ENCODE data around the gene NBR1.
A peak's percentile ranks its signal among the peaks of the same experiment; 100 is the strongest.
"Not testable (repeated sequence)": the region's sequence is repeated elsewhere in the genome, so short reads cannot be mapped to it uniquely, and the experiment has no call there.

The NBR1 gene

DNA sequence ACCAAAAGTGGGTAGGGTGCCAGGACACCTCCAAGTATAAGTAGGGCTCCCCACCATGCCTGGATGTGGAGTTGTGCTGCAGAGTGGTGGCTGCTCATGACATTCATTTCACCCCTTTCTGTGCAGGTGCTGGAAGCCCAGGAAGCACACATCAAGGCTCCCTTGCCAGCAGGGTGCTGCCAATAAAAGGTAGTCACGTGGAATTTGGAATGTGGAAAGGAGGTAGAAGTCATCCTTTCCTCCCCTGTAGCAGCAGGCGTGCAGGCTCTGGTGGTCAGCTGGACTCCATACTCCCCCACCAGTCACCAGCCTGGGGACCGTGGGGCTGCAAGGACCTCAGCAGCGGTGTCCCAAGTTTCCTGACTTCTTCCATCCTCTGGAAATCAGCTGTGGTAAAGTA, 32.5 kb upstream of the NBR1 start:
- not testable (repeated sequence) for H3K9me3 ChIP-seq (ENCODE audit: low read length); H2AFZ ChIP-seq (ENCODE audit: low read depth, low read length); H3K4me1 ChIP-seq (ENCODE audit: insufficient read depth, low read length); H3K4me3 ChIP-seq (ENCODE audit: low read length); H3K27me3 ChIP-seq (ENCODE audit: insufficient read depth, low read length)
- peaks cover 26% of the 10 kb centered on the region for H3K36me3 ChIP-seq (ENCODE audit: insufficient read depth, low read length)

DNA sequence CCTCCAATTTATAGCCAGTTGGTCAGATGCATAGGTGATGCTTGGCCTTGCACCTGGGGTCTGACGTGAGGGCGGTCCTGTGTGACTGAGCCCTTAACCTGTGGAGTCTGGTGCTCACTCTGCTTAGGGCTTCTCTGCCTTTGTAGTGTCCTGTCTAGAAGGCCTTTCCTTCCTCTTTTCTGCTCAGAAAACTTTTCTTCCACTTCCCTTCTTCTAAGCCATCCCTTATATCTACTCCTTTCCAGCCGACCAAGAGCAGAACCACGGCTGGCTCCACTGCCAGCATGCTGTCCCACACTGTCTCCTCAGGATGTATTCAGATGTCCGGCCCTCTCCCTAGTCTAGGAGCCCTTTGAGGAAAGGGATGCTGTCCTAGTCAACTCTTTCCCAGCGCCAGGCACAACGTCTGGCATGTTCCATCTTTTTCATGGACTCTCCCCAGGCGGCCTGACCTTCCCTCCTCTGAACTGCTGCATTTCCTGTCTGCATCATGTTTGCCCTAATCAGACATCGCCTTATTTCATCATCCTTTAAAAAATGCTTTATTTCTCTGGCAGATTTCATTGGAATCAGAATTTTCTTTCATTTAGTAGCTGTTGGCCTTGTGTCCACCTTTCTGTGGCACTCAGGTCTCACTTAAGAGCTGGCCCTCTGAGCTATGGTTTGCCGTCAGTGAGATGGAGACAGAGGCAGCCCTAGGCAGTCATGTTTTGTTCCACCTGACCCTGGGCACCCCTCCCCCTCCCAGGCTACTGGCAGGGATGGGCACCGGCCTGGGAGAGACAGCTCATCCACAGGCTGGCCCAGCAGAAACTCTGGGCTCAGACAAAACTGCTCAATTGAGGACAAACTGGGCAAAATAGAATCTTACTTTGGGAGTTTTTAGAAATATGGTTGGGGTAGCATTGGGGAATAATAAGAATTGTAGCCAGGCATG, 30.4 kb upstream of the NBR1 start:
- Histone ChIP-seq H3K4me1 (ENCODE audit: insufficient read depth, low read length) (no peaks in the 10 kb centered on the region), H3K27me3 (ENCODE audit: insufficient read depth, low read length) (no peaks in the 10 kb centered on the region), H3K4me3 (ENCODE audit: low read length) (no peak overlapping the region), H3K9me3 (ENCODE audit: low read length) (no peaks in the 10 kb centered on the region), H2AFZ (ENCODE audit: low read depth, low read length) (no peak overlapping the region), H3K36me3 (ENCODE audit: insufficient read depth, low read length) (peaks cover 19% of the 10 kb centered on the region)

DNA sequence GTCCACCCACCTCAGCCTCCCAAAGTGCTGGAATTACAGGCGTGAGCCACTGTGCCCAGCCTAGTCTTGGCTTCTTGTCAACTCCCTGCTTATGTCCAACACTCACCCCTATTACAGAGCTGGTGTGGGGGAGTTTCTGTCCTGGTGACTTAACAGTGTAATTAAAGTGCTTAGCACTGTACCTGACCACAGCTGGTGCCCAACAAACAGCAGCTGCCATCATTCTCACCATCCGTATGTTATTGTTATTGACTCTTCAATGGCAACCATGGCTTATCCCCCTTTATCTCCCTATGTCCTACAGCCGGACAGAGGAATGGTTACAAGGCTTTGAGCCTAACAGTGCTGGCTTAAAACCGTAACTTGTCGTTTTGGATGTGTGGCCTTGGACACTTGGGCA, 28.9 kb upstream of the NBR1 start:
- Histone ChIP-seq H3K9me3 (ENCODE audit: low read length) (no peaks in the 10 kb centered on the region), H3K4me3 (ENCODE audit: low read length) (no peak overlapping the region), H3K27me3 (ENCODE audit: insufficient read depth, low read length) (no peaks in the 10 kb centered on the region), H2AFZ (ENCODE audit: low read depth, low read length) (no peak overlapping the region), H3K4me1 (ENCODE audit: insufficient read depth, low read length) (no peaks in the 10 kb centered on the region), H3K36me3 (ENCODE audit: insufficient read depth, low read length) (peaks cover 19% of the 10 kb centered on the region)

DNA sequence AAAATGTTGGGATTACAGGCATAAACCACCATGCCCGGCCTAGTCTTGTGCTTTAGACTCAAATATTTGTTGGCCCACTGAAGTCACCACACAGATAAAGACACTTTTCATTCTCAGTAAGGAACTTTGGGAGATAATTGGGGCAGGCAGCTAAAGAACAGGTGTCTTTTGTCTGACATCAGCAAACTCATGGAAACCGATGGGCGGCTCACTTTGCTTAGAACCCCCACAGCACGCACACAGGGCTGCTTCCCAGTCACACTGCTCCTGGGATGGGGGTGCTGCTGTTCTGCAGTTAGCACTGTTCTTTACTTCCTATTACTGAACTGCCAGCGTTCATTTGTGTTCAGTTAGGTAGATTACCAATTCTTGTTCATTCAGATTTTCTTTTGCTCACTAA, 27.8 kb upstream of the NBR1 start:
- Histone ChIP-seq H3K27me3 (ENCODE audit: insufficient read depth, low read length) (no peaks in the 10 kb centered on the region), H2AFZ (ENCODE audit: low read depth, low read length) (no peak overlapping the region), H3K9me3 (ENCODE audit: low read length) (no peaks in the 10 kb centered on the region), H3K4me3 (ENCODE audit: low read length) (no peak overlapping the region), H3K36me3 (ENCODE audit: insufficient read depth, low read length) (peaks cover 19% of the 10 kb centered on the region), H3K4me1 (ENCODE audit: insufficient read depth, low read length) (no peaks in the 10 kb centered on the region)

DNA sequence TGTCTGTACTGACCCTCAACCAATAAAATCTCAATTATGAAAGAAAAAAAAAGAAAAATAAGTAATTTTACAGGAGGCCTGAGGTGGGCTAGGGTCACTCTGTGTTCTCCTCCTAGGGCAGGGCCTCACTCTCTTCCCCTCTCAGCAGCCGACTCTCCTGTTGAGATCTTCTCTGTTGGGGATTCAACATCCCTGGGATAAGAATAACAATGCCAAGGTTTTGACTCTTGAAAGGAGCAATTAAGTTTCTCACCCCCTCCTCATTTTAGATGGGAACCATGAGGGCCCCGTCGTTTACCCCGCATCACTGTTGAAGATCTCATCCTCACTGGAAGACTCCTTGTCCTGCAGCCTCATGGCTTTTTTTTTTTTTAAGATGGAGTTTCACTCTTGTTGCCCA, 24.4 kb upstream of the NBR1 start:
- Histone ChIP-seq H3K4me3 (ENCODE audit: low read length) (no peak overlapping the region), H2AFZ (ENCODE audit: low read depth, low read length) (no peak overlapping the region), H3K9me3 (ENCODE audit: low read length) (no peaks in the 10 kb centered on the region)

DNA sequence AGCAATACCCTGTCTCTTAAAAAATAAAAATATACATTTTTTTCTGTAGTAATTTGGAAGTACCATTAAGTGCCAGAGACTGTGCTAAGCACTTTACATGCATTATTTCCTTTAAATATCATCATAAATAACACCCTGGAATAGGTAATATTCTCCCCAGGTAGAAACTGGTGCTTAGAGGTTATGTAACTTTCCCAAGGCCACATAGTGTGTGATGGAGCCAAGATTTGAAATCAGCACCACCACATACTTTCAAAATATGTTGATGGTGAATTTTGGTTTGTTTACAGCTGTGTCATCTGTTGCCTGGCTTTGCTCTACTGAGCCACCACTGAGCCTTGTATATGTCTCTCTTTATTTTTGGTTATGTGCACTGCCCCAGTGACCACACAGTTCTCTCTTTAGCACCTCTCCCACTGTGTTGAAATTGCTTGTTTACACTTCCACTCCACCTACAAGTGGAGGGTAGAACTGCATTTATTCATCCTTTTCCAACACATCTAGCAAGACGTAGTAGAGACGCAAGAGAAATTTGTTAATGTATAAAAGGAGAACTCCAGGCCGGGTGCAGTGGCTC, 19.0 kb upstream of the NBR1 start:
- no peaks in the 10 kb centered on the region for H3K4me1 ChIP-seq (ENCODE audit: insufficient read depth, low read length)
- no peak overlapping the region for H3K4me3 ChIP-seq (ENCODE audit: low read length)
- no peaks in the 10 kb centered on the region for H3K27me3 ChIP-seq (ENCODE audit: insufficient read depth, low read length)
- H3K9me3 ChIP-seq (ENCODE audit: low read length) = no peaks in the 10 kb centered on the region
- no peak overlapping the region for H2AFZ ChIP-seq (ENCODE audit: low read depth, low read length)
- H3K36me3 ChIP-seq (ENCODE audit: insufficient read depth, low read length) = peaks cover 2% of the 10 kb centered on the region

More for the DNA sequence above, 24.4 kb upstream of the NBR1 start:
- peaks cover 16% of the 10 kb centered on the region for H3K36me3 ChIP-seq (ENCODE audit: insufficient read depth, low read length)
- no peaks in the 10 kb centered on the region for H3K27me3 ChIP-seq (ENCODE audit: insufficient read depth, low read length)
- H3K4me1 ChIP-seq (ENCODE audit: insufficient read depth, low read length) = no peaks in the 10 kb centered on the region

DNA sequence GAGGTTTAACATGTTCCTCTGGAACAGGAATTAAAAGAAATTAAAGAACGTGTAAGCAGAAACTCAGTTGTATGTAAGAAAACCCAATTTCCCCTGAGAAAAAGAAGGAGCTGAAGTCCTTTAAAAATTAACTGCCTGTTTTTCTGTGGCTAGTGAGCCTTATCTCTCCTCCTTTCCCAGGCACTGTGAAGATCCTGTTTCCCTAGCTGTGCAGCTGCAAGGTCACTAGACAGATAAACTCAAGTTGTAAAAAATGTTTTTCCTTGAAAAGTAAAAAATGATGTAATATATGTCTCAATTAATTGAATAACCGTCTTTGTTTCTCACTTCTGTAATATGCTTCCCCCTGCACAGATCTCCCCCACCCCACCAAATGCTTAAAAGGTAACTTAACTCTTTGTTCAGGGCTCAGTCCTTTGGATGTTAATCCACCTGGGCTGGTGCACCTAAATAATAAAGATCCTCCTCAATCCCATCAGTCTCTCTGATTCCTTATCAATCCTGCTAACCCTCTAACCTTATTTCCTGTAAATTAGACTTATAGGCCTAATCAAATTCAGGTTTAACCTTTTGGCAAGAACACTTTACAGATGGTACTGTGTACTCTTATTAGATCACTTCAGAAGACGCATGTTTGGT, 17.7 kb upstream of the NBR1 start:
- not testable (repeated sequence) for H3K27me3 ChIP-seq (ENCODE audit: insufficient read depth, low read length); H3K9me3 ChIP-seq (ENCODE audit: low read length); H3K36me3 ChIP-seq (ENCODE audit: insufficient read depth, low read length); H2AFZ ChIP-seq (ENCODE audit: low read depth, low read length); H3K4me3 ChIP-seq (ENCODE audit: low read length); H3K4me1 ChIP-seq (ENCODE audit: insufficient read depth, low read length)

DNA sequence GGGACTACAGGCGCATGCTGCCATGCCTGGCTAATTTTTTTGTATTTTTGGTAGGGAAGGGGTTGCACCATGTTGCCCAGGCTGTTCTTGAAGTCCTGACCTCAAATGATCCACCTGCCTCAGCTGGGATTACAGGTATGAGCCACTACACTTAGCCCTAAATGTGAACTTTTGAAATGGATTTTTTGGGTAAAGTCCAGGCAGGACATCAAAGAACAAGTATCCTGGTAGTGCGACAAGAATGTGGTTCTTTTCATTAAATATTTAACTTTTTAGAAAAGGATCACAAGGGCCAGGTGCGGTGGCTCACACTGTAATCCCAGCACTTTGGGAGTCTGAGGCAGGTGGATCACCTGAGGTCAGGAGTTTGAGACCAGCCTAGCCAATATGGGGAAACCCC, 15.3 kb upstream of the NBR1 start:
- H3K4me1 ChIP-seq (ENCODE audit: insufficient read depth, low read length) = no peaks in the 10 kb centered on the region
- no peaks in the 10 kb centered on the region for H3K9me3 ChIP-seq (ENCODE audit: low read length)
- no peak overlapping the region for H3K4me3 ChIP-seq (ENCODE audit: low read length)
- no peak overlapping the region for H2AFZ ChIP-seq (ENCODE audit: low read depth, low read length)
- H3K36me3 ChIP-seq (ENCODE audit: insufficient read depth, low read length) = peaks cover 2% of the 10 kb centered on the region
- H3K27me3 ChIP-seq (ENCODE audit: insufficient read depth, low read length) = no peaks in the 10 kb centered on the region

DNA sequence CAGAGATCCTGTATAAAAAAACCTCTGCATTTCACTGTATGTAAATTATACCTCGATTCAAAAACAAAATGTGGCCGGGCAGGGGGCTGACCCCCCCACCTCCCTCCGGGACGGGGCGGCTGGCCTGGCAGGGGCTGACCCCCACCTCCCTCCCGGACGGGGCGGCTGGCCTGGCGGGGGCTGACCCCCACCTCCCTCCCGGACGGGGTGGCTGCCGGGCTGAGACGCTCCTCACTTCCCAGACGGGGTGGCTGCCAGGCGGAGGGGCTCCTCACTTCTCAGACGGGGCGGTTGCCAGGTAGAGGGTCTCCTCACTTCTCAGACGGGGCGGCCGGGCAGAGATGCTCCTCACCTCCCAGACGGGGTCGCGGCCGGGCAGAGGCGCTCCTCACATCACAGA, 11.8 kb upstream of the NBR1 start:
- not testable (repeated sequence) for H3K4me1 ChIP-seq (ENCODE audit: insufficient read depth, low read length); H3K36me3 ChIP-seq (ENCODE audit: insufficient read depth, low read length); H3K27me3 ChIP-seq (ENCODE audit: insufficient read depth, low read length); H3K9me3 ChIP-seq (ENCODE audit: low read length); H2AFZ ChIP-seq (ENCODE audit: low read depth, low read length); H3K4me3 ChIP-seq (ENCODE audit: low read length)

DNA sequence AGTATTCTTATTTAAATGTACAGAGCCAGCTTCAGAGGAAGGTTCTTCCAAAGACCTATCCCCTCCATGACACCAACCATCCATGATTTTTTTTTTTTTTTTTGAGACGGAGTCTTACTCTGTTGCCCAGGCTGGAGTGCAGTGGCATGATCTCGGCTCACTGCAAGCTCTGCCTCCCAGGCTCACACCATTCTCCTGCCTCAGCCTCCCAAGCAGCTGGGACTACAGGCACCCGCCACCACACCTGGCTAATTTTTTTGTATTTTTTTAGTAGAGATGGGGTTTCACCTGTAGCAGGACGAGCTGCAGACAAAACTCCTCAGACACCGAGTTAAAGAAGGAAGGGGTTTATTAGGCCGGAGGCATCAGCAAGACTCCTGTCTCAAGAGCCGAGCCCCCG, 11.1 kb upstream of the NBR1 start:
- not testable (repeated sequence) for H3K4me1 ChIP-seq (ENCODE audit: insufficient read depth, low read length); H3K4me3 ChIP-seq (ENCODE audit: low read length); H3K9me3 ChIP-seq (ENCODE audit: low read length); H3K36me3 ChIP-seq (ENCODE audit: insufficient read depth, low read length); H2AFZ ChIP-seq (ENCODE audit: low read depth, low read length); H3K27me3 ChIP-seq (ENCODE audit: insufficient read depth, low read length)

DNA sequence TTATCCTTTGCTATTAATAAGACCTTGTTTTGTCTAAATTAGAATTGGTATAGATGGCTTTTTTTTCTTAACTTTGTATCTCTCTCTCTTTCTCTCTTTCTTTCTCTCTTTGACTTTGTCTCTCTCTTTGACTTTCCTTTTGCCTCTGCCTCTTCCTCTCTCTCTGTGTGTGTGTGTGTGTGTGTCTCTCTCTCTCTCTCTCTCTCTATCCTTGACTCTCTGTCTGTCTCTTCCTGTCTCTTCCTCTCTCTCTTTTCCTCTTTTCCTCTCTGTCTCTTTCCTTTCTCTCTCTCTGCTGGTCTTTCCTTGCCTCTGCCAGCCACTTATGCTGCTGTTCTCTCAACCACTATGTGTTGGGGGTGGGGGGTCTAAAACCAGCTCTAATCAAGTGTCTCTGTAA, 5.0 kb upstream of the NBR1 start:
- not testable (repeated sequence) for H3K9me3 ChIP-seq (ENCODE audit: low read length); H2AFZ ChIP-seq (ENCODE audit: low read depth, low read length); H3K27me3 ChIP-seq (ENCODE audit: insufficient read depth, low read length); H3K36me3 ChIP-seq (ENCODE audit: insufficient read depth, low read length); H3K4me3 ChIP-seq (ENCODE audit: low read length); H3K4me1 ChIP-seq (ENCODE audit: insufficient read depth, low read length)

DNA sequence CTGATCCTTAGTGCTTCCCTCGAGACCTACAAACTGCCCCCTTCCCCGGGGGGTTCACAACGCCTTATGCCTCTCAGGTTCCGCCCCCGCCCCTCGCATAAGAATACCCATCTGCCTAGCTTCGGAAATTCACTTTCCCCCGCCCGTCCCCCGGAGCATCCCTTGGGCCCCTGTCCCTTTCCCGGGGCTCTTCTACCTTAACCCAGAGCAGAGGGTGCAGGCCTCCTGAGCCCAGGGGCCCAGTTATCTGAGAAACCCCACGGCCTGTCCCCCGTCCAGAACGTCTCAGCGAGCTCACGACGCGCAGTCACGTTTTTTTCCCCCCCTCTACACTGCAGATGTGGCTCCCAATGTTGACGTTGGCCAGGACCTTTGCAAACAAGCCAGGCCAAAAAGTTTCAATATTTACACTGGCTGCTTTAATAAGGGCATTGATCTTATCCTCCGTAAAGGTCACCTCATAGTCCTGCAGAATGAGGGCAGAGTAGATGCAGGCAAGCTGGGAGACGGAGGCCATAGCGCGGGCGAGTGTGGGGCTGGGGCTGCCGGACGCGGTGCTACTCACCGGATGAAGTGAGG, 1.4 kb upstream of the NBR1 start:
- Histone ChIP-seq H3K36me3 (ENCODE audit: insufficient read depth, low read length) (no peaks in the 10 kb centered on the region), H3K9me3 (ENCODE audit: low read length) (no peaks in the 10 kb centered on the region), H2AFZ (ENCODE audit: low read depth, low read length) (peak overlapping the region; percentile 80), H3K4me1 (ENCODE audit: insufficient read depth, low read length) (peaks cover 11% of the 10 kb centered on the region), H3K27me3 (ENCODE audit: insufficient read depth, low read length) (no peaks in the 10 kb centered on the region), H3K4me3 (ENCODE audit: low read length) (peak overlapping the region; percentile 78)

DNA sequence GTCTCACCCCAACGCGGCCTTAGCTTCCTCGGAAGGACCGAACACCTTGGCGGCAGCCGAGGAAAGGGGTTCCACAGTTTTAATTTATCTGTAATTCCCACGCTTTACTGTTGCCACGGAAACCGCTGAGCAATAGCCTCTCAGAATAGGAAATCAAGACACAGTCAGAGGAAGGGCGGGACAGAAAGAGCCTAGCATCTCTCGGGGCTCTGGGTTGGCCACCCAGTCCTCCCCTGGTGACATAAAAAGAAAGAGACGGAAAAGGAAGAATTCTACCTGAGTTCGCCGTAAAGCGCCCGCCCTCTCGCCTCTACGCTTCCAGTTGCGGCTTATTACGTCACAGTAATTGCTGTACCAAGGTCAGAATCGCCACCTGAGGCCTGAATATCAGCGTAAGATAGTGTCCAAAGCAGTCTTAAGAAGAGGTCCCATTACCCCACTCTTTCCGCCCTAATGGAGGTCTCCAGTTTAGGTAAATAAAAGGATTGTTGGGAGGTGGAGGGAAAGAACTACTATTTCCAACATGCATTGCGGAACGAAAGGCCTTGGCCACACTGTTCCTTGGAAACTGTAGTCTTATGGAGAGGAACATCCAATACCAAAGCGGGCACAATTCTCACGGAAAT, 761 bp upstream of the NBR1 start:
- no peaks in the 10 kb centered on the region for H3K36me3 ChIP-seq (ENCODE audit: insufficient read depth, low read length)
- no peaks in the 10 kb centered on the region for H3K27me3 ChIP-seq (ENCODE audit: insufficient read depth, low read length)
- H3K4me3 ChIP-seq (ENCODE audit: low read length) = peak overlapping the region; percentile 78
- H3K9me3 ChIP-seq (ENCODE audit: low read length) = no peaks in the 10 kb centered on the region
- peaks cover 11% of the 10 kb centered on the region for H3K4me1 ChIP-seq (ENCODE audit: insufficient read depth, low read length)
- H2AFZ ChIP-seq (ENCODE audit: low read depth, low read length) = peak overlapping the region; percentile 80

Measured in neuron (in vitro differentiated cells).